NB4 (cell line): ENCODE data around the gene INTS1.

Source experiments
- CTCF ChIP-seq: IDR thresholded peaks from one replicate; pipeline ENCODE4 v1.5.1; 2012; ENCODE audit warnings: low read depth, low read length
- POLR2A ChIP-seq: IDR thresholded peaks from 2 replicates; pipeline ENCODE4 v1.6.1; 2011; ENCODE audit warnings: mild to moderate bottlenecking; ENCODE audit not compliant: insufficient read length; ENCODE audit errors: extremely low read depth

- TF ChIP-seq POLR2A (no peak), CTCF (no peak)
These were observed 27.8 kb upstream of the INTS1 start for GRCh38 chr7:1531979-1532455.
